ENCODE results near the gene PIK3R5. TPM values are rescaled to one million over a fixed set of nuclear protein-coding genes. Genes with fewer than 3 reads are reported as not detected.

Gene PIK3R5
- total RNA-seq, 1 donor from 2014 or later = 0.90 TPM

DNA sequence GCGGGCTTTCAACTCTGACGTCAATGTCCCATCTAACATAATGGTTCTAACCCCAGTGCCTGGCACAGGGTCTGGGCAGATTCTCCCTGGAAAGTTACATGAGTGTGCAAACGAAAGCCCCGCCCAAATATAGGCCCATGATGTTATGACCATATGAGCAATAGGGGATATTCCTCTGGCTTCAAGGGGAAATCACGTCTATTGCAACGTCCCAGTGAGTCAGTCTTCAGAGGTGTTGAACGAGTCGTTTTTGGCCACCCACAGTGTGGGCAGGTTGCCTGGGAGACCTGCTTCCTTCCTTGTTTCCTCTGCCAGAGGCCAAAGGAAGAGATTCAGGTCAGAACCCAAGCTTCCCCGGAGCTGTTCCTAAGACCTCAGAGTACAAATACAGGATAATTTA is 30.3 kb downstream of the PIK3R5 start:
- Mint-ChIP-seq H3K4me1 (peaks cover 10% of the 10 kb centered on the region), H3K27me3 (ENCODE audit: insufficient read depth, low read depth) (no peaks in the 10 kb centered on the region), H3K4me3 (no peak overlapping the region), H3K27ac (no peak overlapping the region), H3K9me3 (peaks cover 2% of the 10 kb centered on the region), H3K36me3 (no peaks in the 10 kb centered on the region)
- H3K79me2 ChIP-seq (ENCODE audit: low read depth) = no peaks in the 10 kb centered on the region
- peaks cover 3% of the 10 kb centered on the region for H3K27me3 ChIP-seq
- no peaks in the 10 kb centered on the region for H3K36me3 ChIP-seq
- no peak for TF ChIP-seq EZH2phosphoT487 (IDR thresholded peaks at IDR 0.05)
- no peak for TF ChIP-seq CTCF (IDR thresholded peaks at IDR 0.05)
- no peak for TF ChIP-seq EZH2 (IDR thresholded peaks at IDR 0.05)
- H3K9me3 ChIP-seq (ENCODE audit: low read depth) = no peaks in the 10 kb centered on the region
- H3K4me1 ChIP-seq = no peaks in the 10 kb centered on the region
- H3K27ac ChIP-seq = no peak overlapping the region
- no peak overlapping the region for H3K9ac ChIP-seq
- no peak overlapping the region for H3K4me3 ChIP-seq
- no peaks in the 10 kb centered on the region for H3F3A ChIP-seq (ENCODE audit: low read depth)
- no peak overlapping the region for H2AFZ ChIP-seq (replicated peaks)
- no peaks in the 10 kb centered on the region for H4K20me1 ChIP-seq (ENCODE audit: low read depth)
- H3K4me2 ChIP-seq = no peak overlapping the region
- DNase-seq (ENCODE audit: low spot score) = no peak

DNA sequence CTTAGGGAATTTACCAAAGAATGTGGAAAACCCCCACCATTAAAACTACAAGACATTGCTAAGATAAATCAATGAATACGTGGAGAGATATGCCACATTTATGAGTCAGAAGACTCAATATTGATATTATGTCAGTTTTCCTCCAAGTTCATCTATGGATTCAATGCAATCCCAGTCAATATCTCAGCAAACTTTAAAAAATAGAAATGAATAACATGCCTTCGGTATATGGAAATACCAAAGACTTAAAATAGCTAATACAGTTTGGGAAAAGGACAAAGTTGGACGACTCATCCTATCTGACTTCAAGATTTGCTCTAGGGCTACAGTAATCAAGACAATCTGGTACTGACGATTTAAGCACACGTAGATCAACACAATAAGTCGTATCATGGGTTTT is 31.2 kb downstream of the PIK3R5 start:
- Histone ChIP-seq H2AFZ (replicated peaks) (no peak overlapping the region), H3K79me2 (ENCODE audit: low read depth) (no peaks in the 10 kb centered on the region), H4K20me1 (ENCODE audit: low read depth) (no peaks in the 10 kb centered on the region), H3K9ac (no peak overlapping the region), H3K9me3 (ENCODE audit: low read depth) (no peaks in the 10 kb centered on the region), H3K36me3 (no peaks in the 10 kb centered on the region), H3K27me3 (peaks cover 3% of the 10 kb centered on the region), H3K4me1 (no peaks in the 10 kb centered on the region), H3K4me2 (no peak overlapping the region), H3K27ac (no peak overlapping the region), H3F3A (ENCODE audit: low read depth) (no peaks in the 10 kb centered on the region), H3K4me3 (no peak overlapping the region)
- no peaks in the 10 kb centered on the region for H3K36me3 Mint-ChIP-seq
- DNase-seq (ENCODE audit: low spot score) = no peak
- H3K27me3 Mint-ChIP-seq (ENCODE audit: insufficient read depth, low read depth) = no peaks in the 10 kb centered on the region
- TF ChIP-seq EZH2 (IDR thresholded peaks at IDR 0.05) = no peak
- no peak for TF ChIP-seq CTCF (IDR thresholded peaks at IDR 0.05)
- TF ChIP-seq EZH2phosphoT487 (IDR thresholded peaks at IDR 0.05) = no peak
- no peak overlapping the region for H3K4me3 Mint-ChIP-seq
- H3K4me1 Mint-ChIP-seq = peaks cover 2% of the 10 kb centered on the region
- H3K27ac Mint-ChIP-seq = no peak overlapping the region
- H3K9me3 Mint-ChIP-seq = peaks cover 9% of the 10 kb centered on the region

GRCh38 chr17:8930649-8931048 is 34.9 kb downstream of the PIK3R5 start:
- H2AFZ ChIP-seq (replicated peaks) = no peak overlapping the region
- H3K36me3 Mint-ChIP-seq = no peaks in the 10 kb centered on the region
- peaks cover 4% of the 10 kb centered on the region for H3K9me3 ChIP-seq (ENCODE audit: low read depth)
- no peaks in the 10 kb centered on the region for H3K4me1 Mint-ChIP-seq
- H3K4me3 Mint-ChIP-seq = no peak overlapping the region
- no peak overlapping the region for H3K27ac ChIP-seq
- H3K27ac Mint-ChIP-seq = no peak overlapping the region
- no peaks in the 10 kb centered on the region for H3K79me2 ChIP-seq (ENCODE audit: low read depth)
- no peaks in the 10 kb centered on the region for H3K27me3 Mint-ChIP-seq (ENCODE audit: insufficient read depth, low read depth)
- peaks cover 21% of the 10 kb centered on the region for H3K9me3 Mint-ChIP-seq
- no peaks in the 10 kb centered on the region for H3K4me1 ChIP-seq
- DNase-seq (ENCODE audit: low spot score) = no peak
- no peak overlapping the region for H3K4me3 ChIP-seq
- H3F3A ChIP-seq (ENCODE audit: low read depth) = no peaks in the 10 kb centered on the region
- no peak overlapping the region for H3K4me2 ChIP-seq
- H3K27me3 ChIP-seq = peaks cover 3% of the 10 kb centered on the region
- H4K20me1 ChIP-seq (ENCODE audit: low read depth) = no peaks in the 10 kb centered on the region
- H3K9ac ChIP-seq = no peak overlapping the region
- no peak for TF ChIP-seq EZH2phosphoT487 (IDR thresholded peaks at IDR 0.05)
- no peak for TF ChIP-seq EZH2 (IDR thresholded peaks at IDR 0.05)
- no peak for TF ChIP-seq CTCF (IDR thresholded peaks at IDR 0.05)
- no peaks in the 10 kb centered on the region for H3K36me3 ChIP-seq
